NCI-H2029 treated with DMSO at 0.1 percent for 48 hours (cell line): ENCODE results near the gene RUSC2.
"Not testable (repeated sequence)": the region's sequence is repeated elsewhere in the genome, so short reads cannot be mapped to it uniquely, and the experiment has no call there.

Experiments
- DNase-seq: peaks from one replicate; lab custom pipeline; 2025; lab: John Stamatoyannopoulos, UW

The RUSC2 gene

DNA sequence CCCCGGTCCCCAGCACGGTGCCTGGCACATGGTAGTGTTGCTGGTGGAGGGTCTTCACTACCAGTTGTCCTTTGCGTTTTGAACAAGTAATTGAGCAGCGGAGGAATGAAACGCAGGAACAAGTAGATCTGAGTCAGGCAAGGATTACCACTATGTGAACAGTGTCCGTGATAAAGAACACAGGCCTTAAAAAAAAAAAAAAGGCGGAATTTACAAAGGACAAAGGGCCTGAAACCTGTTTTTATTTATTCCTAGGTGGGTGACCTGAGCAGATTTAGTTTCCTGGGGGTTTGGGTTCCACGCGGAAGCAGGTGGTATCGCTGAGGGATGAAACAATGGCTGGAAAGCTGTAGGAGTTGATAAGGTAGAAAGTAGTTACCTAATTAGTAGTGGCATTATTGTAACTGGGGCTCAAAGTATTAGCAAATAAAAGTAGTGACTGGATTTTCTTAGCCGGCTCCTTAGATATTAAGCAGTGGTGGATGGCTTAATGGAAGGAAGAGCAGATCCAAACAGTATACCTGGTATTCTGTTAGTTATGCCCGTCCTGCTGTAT, 1.1 kb downstream of the RUSC2 start:
- DNase-seq: no peak

DNA sequence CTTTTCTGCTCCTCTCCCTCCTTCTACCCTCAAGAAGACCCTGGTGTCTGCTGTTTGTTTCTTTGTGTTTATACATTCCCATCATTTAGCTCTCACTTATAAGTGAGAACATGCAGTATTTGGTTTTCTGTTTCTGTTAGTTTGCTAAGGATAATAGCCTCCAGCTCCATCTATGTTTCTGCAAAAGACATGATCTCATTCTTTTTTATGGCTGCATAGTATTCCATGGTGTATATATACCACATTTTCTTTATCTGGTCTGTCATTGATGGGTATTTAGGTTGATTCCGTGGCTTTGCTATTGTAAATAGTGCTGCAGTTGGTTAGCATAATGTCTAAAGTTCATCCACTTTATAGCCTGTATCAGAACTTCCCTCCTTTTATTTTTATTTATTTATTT, 3.2 kb downstream of the RUSC2 start:
- DNase-seq: not testable (repeated sequence)

DNA sequence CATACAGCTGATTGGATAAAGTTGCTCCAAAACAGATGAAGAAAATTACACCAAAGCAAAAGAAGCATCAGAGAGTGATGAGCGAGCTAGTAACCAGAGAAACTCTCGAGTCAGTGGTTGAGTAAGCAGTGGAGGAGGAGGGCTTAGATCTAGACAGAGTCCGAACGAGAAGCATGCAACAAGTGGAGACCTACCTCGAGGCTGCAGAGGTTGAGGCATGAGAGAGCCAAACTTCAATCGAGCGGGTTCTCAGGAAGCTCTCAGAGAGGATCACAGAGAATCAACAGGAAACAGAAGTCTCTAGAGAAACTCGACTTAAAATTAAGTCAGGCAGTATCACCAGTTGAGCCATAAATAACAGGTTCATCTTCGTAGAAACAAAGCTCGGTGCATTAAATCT, 6.1 kb downstream of the RUSC2 start:
- no peak for DNase-seq

DNA sequence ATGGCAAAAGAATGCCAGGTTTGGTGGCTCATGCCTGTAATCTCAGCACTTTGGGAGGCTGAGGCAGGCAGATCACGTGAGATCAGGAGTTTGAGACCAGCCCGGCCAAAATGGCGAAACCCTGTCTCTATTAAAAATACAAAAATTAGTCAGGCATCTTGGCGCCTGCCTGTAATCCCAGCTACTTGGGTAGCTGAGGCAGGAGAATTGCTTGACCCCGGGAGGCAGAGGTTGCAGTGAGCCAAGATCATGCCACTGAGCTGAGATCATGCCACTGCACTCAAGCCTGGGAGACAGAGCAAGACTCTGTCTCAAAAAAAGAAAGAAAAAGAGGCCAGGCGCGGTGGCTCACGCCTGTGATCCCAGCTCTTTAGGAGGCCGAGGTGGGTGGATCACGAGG, 8.3 kb downstream of the RUSC2 start:
- not testable (repeated sequence) for DNase-seq

DNA sequence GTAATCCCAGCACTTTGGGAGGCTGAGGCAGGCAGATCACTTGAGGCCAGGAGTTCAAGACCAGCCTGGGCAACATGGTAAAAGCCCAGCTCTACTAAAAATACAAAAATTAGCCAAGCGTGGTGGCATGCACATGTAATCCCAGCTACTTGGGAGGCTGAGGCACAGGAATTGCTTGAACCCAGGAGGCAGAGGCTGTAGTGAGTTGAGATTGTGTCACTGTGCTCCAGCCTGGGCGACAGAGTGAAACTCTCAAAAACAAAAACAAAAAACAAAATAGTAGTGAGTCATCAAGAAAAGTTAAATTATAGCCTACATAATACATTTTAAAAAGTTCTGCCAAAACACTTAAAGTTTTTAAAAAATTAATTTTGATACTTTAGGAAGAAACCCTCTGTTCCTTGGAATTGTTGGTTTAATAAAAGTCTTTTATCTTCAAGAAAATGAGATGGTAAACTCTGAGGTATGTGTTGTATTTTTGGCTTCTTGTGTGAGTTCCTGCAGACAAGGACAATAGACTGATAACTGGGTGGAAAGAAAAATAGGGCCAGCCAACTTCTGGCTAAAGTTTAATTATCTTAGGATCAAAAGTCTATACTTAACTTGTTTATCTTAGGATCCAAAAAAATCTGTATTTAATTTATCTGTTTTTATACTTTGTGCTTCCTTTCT, 9.3 kb downstream of the RUSC2 start:
- DNase-seq: no peak

DNA sequence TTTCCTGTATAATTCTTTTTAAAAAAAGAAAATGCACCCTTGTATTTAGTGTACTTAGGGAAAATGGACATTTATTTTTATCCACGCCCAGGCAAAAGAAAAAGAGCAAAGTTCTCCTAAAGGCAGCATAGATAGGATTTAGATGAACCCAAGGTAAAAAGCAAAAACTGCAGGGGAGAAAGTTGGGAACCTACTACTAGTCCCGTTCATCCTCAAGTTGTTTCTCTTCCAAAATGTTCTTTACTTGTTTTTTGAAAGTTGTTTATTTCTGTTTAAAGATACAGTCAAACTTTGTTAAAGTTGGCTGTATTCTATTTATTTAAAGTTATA, 9.8 kb downstream of the RUSC2 start:
- DNase-seq: no peak

DNA sequence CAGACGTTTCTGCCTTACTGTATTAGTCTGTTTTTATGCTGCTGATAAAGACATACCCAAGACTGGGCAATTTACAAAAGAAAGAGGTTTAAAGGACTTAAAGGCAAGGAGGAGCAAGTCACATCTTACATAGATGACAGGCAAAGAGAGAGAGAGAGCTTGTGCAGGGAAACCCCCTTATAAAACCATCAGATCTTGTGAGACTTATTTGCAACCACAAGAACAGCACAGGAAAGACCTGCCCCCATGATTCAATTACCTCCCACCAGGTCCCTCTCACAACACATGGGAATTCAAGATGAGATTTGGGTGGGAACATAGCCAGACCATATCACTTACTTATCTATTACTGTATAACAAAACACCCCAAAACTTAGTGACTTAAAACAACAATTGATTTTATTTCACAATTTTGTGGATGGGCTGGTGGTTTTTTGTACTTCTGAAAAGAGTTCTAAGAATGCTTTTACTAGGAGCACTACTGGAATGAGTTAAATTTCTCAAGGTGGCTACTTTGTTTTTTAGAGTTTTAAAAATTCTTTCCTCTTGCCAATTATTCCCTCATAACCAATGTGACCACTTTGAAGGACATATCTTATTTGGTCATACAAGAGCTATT, 10.3 kb downstream of the RUSC2 start:
- no peak for DNase-seq

DNA sequence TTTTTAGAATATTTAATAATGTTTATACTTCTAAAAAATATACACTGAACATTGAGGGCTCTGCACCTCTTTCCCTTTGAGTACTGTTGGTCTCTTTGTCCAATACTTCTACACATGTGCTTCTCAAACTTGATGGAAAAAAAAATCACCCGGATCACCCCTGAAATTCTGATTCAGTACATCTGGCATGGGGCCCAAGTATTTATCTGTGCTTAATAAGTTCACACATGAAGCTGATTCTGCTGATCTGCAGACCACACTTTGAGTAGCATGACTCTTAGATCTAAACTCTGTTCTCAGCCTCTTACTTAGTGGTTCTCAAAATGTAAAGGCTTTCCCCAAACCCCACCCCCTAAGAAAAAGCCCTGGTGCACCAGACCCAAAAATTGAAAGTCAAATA, 12.0 kb downstream of the RUSC2 start:
- no peak for DNase-seq

DNA sequence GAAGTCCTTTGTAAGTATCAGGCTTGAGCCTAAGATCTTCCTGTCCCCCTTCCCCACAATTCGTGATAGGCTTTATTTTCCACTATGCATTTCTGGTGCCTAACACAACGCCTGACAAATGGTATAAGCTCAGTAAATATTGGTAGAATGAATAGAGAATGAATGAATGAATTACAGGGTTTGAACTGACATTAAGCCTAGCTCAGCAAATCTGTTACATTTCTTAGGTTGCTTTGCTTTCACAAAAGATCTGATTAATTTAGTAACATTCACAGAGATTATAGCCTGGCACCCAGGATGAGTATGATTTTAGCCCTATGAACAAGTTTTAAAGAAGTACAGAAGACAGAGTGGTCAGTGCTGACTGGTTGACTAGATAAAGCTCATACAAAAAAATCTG, 16.4 kb downstream of the RUSC2 start:
- DNase-seq: no peak

DNA sequence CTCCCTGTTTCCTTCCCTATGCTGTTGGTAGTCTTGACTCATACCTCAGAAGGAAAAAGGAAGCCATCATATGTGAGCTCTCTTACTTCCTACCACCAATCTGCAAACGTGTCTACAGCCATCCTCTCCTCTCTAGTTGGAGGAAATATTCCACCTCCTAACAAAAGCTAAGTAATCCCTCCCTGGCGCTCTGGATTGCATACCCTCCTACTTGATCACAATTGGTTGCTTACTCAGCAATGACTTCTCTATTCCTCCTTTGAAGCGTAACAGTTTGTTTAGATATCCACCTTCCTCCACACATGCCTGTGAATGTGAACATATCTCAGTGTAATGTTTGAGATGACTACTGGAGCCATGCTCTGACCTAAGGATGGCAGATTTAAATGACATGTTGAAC, 18.2 kb downstream of the RUSC2 start:
- no peak for DNase-seq

DNA sequence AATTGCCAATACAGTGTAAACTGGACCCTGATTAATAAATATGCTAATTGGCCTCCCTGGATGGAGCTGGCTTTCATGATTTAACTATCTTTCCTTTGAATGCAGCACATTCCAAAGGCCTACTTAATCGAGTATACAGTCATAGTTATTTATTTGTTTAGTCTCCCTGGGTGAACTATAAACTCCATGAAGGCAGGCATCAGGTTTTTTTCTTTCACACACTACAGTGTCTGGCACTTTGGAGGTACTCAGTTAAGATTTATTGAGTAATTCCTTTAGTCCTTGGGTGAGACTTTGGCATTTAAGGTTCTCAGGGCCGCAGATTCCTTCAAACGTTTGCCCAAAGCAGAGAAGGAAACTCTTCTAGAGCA, 20.5 kb downstream of the RUSC2 start:
- DNase-seq: no peak

DNA sequence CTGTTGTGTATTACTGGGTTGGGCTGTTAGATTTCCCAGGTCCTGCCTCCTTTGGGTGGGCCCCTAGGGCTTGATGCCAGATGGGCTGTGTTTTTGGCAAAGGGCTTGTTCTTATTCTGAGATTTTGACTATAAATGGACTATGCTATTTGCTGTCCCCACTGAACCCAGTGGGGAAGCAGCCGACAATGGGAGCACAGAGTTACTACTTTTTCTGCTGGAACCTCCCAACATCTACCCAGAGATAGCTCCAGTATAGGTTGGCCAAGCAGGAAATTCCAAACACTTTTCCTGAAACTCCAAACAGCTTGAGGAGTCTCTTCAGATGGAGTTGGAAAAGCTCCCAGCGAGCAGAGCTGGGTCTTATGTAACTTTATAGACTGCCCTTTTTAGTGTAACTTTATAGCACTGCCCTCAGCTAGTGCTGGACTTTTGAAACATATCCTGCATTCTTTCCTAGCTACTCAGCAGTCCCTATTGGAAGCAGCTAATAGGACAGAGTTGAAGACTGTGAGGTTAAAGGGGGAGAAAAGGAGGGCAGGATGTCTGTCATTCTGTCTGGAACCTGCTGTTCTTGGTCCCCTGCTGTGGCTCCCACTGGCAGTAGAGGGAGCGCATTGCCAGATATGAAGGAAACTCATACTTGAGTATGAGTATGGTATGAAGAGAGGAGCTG, 21.0 kb downstream of the RUSC2 start:
- DNase-seq: no peak

DNA sequence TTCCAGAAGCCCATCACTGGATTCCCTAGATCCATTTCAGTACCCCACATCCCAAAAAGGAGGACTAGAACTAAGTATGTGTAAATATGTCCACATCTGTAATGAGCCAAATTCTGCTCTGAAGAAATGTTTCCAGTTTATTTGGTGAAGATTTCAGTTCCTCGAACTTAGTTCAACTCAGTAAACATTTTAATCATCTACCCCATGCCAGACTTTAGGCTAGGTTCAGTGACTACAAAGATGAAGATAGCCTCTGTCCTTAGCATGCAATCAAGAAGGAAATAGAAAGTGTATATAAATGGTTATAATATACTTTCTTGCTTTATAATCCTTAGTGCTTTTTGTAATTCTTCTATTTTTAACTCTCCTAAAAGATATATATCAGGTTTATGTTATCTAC, 21.5 kb downstream of the RUSC2 start:
- DNase-seq: no peak

DNA sequence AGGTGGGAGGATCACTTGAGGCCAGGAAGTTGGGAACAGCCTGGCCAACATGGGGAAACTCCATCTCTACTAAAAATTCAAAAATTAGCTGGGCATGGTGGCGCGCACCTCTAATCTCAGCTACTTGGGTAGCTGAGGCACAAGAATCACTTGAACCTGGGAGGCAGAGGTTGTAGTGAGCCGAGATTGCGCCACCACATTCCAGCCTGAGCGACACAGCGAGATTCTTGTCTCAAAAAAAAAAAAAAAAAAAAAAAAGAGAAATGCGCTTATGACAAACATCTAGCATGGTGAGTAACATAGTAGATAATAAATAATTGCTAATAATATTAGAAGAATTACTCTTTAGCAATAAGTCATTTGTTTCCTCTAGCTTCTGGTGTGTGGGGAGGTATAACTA, 25.9 kb downstream of the RUSC2 start:
- no peak for DNase-seq

DNA sequence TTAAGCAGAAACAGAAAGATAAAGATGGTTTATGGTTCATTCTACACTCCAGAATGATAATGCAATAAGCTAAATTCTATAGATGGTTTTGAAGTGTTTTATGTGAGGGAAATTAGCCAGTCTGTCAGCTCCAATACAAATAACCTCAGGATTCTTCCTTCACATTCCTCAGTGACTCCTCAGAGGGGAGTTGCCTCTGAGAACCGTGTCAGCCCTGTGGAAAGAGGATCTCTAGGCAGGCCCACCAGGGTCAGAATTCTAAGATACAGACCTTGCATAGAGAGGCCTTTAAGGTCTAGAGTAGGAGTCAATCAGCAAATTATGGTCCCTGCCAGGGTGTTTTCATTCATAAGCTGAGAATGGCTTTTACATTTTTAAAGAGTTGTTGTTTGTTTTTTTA, 26.6 kb downstream of the RUSC2 start:
- DNase-seq: no peak

DNA sequence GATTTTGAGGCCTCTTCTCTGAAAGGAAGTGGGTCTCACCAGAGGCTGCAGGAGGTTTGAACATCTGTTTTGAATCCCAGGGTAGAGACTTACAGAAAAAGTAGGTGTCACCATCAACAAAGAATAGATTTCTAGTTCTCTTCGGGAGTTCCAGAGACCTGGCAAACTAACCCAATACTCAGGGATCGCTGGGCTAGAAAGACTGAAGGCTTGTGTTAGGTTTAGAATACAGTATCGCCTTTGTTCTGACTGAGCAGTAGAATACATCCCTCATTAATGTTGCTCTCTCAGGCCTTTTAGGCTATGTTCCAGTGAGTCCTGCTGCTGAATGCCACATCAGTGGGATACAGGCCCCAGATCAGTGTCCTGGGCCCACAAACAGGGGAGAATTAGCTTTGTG, 27.2 kb downstream of the RUSC2 start:
- DNase-seq: no peak

DNA sequence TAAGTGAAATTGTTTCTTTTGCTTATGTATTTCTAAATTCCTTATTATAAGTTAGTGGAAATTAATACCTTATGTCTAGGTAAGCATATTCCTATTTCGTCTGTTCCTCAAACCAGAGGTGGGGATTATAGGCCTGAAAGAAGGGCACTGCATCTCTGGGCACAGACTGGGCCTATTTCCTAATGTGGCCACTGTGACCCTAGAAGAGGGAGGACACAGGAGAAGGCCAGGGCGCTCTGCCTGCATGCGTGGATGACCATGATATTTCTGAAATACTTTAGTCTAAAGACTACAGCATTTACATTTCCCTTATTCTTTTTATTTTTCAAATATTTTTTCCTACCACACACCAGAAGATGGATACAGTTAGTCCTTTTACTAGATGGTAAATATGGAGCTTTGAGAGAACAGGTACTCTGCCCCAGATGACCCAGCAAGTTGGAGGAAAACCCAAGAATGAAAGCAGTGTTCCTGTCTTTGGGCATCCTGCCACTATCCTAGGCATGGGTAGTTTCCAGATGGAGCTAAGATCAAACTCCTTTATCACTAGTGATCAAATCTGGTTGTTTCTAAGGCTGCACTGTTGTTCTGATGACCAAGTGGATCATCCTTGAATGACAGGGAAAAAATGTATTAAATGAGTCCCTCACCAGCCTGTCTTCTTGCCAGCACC, 27.8 kb downstream of the RUSC2 start:
- DNase-seq: no peak

DNA sequence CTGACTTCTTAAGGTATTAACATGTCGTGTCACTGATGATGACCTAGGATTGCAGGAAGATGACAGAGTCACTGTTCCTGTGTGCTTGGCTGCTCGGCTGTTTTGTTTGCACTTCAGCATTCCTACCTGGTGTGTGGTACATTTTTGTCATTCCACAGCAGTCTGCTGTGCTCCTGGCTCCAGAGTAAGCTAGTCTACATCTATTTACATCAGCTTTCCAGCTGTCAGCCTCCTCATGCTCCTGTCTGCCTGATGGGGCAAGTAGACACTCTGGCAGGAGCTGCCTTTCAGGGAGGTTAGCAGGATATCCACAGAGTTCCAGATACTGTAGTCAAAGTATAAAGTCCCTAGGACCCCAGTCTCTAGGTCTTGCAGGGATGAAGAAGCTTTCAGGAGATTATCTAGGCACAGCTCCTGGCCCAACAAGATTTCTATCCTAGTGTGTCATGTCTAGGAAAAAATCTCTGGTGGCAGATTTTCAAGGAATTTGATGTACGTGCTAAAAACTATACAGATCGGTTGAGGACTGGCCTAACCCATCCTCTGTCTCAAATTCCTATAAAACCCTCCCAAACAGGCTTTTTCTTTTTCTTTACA, 28.4 kb downstream of the RUSC2 start:
- no peak for DNase-seq

DNA sequence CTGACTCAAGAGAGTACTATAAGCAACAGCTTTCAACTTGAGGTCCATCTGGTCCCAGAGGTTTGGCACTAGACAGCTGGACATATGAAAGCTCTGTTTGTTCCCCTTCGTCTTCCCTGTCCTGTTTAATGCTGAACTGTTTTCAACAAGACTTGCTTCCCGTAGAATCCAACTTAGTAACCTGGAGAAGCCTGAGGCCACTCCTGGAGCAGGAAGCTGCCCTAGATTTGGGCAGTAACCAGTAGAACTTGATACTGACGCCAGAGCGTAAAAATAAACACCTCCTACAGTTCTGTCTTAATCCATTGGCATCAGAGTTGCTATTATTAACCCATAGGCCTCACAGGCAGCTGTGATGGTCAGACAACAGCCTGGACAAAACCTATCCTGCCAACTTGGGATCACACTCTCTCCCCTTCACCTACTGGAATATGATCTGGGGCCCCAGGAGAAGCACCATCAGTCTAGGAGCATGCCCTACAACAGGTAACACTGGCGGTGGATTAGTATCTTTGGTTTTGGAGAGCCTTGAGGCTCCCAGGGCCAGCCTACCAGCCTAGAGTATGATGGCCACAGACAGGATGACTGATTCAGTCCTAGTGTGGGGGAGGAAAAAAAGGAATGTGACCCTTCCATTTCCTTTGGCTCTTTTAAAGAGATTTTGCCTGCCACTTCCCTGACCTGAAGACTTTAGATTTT, 29.2 kb downstream of the RUSC2 start:
- DNase-seq: no peak

DNA sequence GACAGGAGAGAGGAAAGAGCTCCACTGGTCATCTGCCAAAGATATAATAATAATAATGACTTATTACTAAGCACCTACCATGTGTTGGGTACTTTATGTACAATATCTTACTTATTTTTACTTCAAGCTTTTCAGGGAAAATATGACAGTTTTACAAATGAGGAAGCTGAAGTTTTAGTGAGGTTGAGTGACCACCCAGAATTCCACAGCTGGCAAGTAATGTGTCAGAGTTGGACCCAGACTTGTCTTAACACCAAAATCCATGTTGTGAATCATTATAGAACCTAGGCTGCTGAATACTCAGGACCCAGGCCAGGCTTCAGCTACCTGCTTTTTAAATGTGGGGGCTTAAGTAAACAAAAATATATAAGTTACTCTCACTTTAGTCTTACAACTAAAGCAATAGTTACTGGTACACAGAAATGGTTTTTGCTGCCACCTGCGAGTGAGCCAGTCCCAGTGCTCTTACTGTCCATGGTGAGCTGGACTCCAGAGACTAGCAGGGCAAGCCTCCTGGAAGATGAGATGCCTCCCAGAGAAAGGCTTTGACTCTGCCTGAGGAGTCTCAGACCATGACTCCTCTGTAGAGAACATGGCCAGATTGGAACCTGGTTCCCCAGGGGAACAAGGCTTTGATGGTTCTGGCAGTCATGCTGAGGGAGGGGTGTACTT, 29.9 kb downstream of the RUSC2 start:
- no peak for DNase-seq

DNA sequence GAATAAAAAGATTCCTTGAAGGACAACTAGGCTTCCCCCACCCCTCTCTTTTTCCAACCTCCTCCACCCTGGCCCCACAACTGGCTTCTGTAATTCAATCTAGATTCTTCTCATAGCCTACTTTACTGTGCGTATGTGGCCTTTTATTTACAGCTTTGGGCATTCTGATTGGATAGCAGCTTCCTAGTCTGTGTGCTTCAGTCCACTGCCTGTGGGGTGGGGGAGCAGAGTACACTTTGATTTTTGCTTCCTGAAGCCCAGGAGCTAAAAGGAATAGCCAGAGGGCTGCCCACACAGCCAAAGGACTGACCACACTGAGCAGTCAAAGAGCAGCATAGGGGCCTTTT, 30.4 kb downstream of the RUSC2 start:
- DNase-seq: no peak

DNA sequence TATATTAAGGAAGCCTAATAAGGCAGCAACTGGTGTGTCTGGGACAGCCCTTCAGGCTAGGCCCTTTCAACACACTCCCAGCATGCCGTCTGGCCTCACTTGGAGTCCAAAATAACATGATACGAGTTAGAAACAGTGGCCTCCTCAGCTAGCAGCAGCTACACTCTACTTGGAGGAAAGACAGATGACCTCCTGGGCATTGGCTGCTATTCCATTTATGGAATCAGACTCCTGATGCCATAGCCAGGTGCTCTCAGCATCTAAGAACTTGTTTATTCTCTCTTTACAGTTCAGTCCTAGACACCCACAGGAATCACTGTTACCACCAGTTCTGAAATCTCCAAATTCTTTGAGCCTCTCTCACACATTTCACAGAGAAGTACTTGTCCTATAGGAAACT, 31.8 kb downstream of the RUSC2 start:
- DNase-seq: no peak
